HepG2 (cell line): ENCODE measurements around the gene RAC3. TPM values are rescaled to one million over a fixed set of nuclear protein-coding genes. Genes with fewer than 3 reads are reported as not detected.

Experiments
- AGO1 ChIP-seq: fragments of 200-400 bp; formaldehyde crosslinking; IDR thresholded peaks from 2 replicates; pipeline ENCODE4 v1.6.1; 2017; ENCODE audit warnings: mild to moderate bottlenecking, low read depth, low read length, moderate library complexity; ENCODE audit not compliant: poor library complexity, severe bottlenecking
- ATF7 ChIP-seq, 2 experiments: fragments of 450-650 bp in 1 of 2; sonication (generic) in 1 of 2; formaldehyde crosslinking in 1 of 2; IDR thresholded peaks; 2 replicates each; pipeline versions ENCODE4 v1.4.0 to v1.6.1; 2016 to 2020; ENCODE audit warnings: antibody characterized with exemption in 1 of 2, mild to moderate bottlenecking in 1 of 2, missing genetic modification reagents in 1 of 2
- BHLHE40 ChIP-seq: IDR thresholded peaks from 2 replicates; pipeline ENCODE4 v1.6.1; 2011; ENCODE audit warnings: low read length, improper control_type of control experiment
- CHD4 ChIP-seq: fragments of 200-600 bp; sonication (generic); IDR thresholded peaks from 2 replicates; pipeline ENCODE4 v1.7.0; 2017; ENCODE audit warnings: mild to moderate bottlenecking, low read length, borderline replicate concordance
- ELF1 ChIP-seq: sonication (generic); formaldehyde crosslinking; IDR thresholded peaks from 2 replicates; pipeline ENCODE4 v1.4.0; 2020; ENCODE audit warnings: missing genetic modification reagents
- FLYWCH1 ChIP-seq: sonication (generic); formaldehyde crosslinking; IDR thresholded peaks from 2 replicates; pipeline ENCODE4 v1.8.1; 2023; ENCODE audit warnings: mild to moderate bottlenecking, missing genetic modification reagents
- GATA4 ChIP-seq: sonication (generic); IDR thresholded peaks from 2 replicates; pipeline ENCODE4 v1.6.1; 2016; ENCODE audit warnings: antibody characterized with exemption, low read depth, borderline replicate concordance
- JUNB ChIP-seq: sonication (generic); formaldehyde crosslinking; IDR thresholded peaks from 2 replicates; pipeline ENCODE4 v1.8.0; 2022; ENCODE audit warnings: missing genetic modification reagents, mild to moderate bottlenecking, borderline replicate concordance
- KDM5B ChIP-seq: sonication (generic); formaldehyde crosslinking; IDR thresholded peaks from 2 replicates; pipeline ENCODE4 v1.4.0; 2020; ENCODE audit warnings: missing genetic modification reagents, mild to moderate bottlenecking, borderline replicate concordance
- KLF6 ChIP-seq: IDR thresholded peaks from 2 replicates; pipeline ENCODE4 v1.8.0; 2016; ENCODE audit warnings: missing biosample characterization, missing genetic modification reagents
- NR3C1 ChIP-seq: sonication (generic); formaldehyde crosslinking; IDR thresholded peaks from 2 replicates; pipeline ENCODE4 v1.4.0; 2020; ENCODE audit warnings: missing genetic modification reagents
- PTBP1 ChIP-seq: fragments of 200-400 bp; formaldehyde crosslinking; IDR thresholded peaks from 2 replicates; pipeline ENCODE4 v1.6.1; 2018; ENCODE audit warnings: low read length, low read depth; ENCODE audit not compliant: poor library complexity, severe bottlenecking
- RFX3 ChIP-seq: IDR thresholded peaks from 2 replicates; pipeline ENCODE4 v1.6.1; 2016; ENCODE audit warnings: missing biosample characterization, missing genetic modification reagents
- SMYD3 ChIP-seq: sonication (generic); formaldehyde crosslinking; IDR thresholded peaks from 2 replicates; pipeline ENCODE4 v1.8.1; 2023; ENCODE audit warnings: mild to moderate bottlenecking, missing genetic modification reagents
- TSC22D2 ChIP-seq: sonication (generic); formaldehyde crosslinking; IDR thresholded peaks from 2 replicates; pipeline ENCODE4 v1.5.1; 2020; ENCODE audit warnings: missing genetic modification reagents, mild to moderate bottlenecking, borderline replicate concordance
- ZFP90 ChIP-seq: sonication (generic); formaldehyde crosslinking; IDR thresholded peaks from 2 replicates; pipeline ENCODE4 v1.8.0; 2022; ENCODE audit warnings: missing genetic modification reagents, mild to moderate bottlenecking, inconsistent platforms, borderline replicate concordance
- ZNF264 ChIP-seq: sonication (generic); formaldehyde crosslinking; IDR thresholded peaks from 2 replicates; pipeline ENCODE4 v1.4.0; 2020; ENCODE audit warnings: missing genetic modification reagents
- ZNF468 ChIP-seq: sonication (generic); formaldehyde crosslinking; IDR thresholded peaks from 2 replicates; pipeline ENCODE4 v1.8.0; 2022; ENCODE audit warnings: mild to moderate bottlenecking, moderate library complexity, missing genetic modification reagents
- ZNF841 ChIP-seq: sonication (generic); formaldehyde crosslinking; IDR thresholded peaks from 2 replicates; pipeline ENCODE4 v1.8.1; 2023; ENCODE audit warnings: missing genetic modification reagents, borderline replicate concordance
- ZNF883 ChIP-seq: sonication (generic); formaldehyde crosslinking; IDR thresholded peaks from 2 replicates; pipeline ENCODE4 v1.5.1; 2020; ENCODE audit warnings: mild to moderate bottlenecking, missing genetic modification reagents; ENCODE audit errors: not compliant biosample characterization
- polyA plus RNA-seq, 8 experiments: library from polyadenylated mRNA; depleted of rRNA in 3 of 8; stranded (reverse) in 7 of 8; unstranded in 1 of 8; fragments of >200 nt; fragmentation: Illumina TruSeq in 4 of 8; extraction: Trizol in 4 of 8; gene quantifications; 2 replicates each; pipeline versions ENCODE4 v1.2.1 to v1.2.3, GENCODE V29; 2011 to 2016; ENCODE audit warnings: low read depth in 4 of 8, missing spikeins in 1 of 8, mixed read lengths in 1 of 8; ENCODE audit not compliant: insufficient read depth in 1 of 8
- total RNA-seq, 5 experiments: library from RNA; depleted of rRNA; stranded (reverse); fragments of >200 nt; fragmentation: Illumina TruSeq; extraction: Trizol; gene quantifications; 2 replicates each; pipeline ENCODE4 v1.2.3, GENCODE V29; 2016; ENCODE audit warnings: low read depth in 1 of 5
- TF ChIP-seq, protein P1 (sequence below): sonication (generic); formaldehyde crosslinking; IDR thresholded peaks from 2 replicates; pipeline ENCODE4 v1.9.0; 2021; ENCODE audit warnings: missing genetic modification reagents, mild to moderate bottlenecking, borderline replicate concordance
- TF ChIP-seq, protein P2 (sequence below): IDR thresholded peaks from 2 replicates; pipeline ENCODE4 v1.6.1; 2016; ENCODE audit warnings: mild to moderate bottlenecking, missing biosample characterization, missing genetic modification reagents
- TF ChIP-seq, protein P3 (sequence below), 2 experiments: sonication (generic) in 1 of 2; formaldehyde crosslinking in 1 of 2; IDR thresholded peaks; 2 replicates each; pipeline versions ENCODE4 v1.5.1 to v1.6.1; 2011 to 2020; ENCODE audit warnings: borderline replicate concordance in 1 of 2, low read depth in 1 of 2, low read length in 1 of 2, mild to moderate bottlenecking in 1 of 2, missing genetic modification reagents in 1 of 2, moderate library complexity in 1 of 2
- TF ChIP-seq, protein P4 (sequence below): sonication (generic); formaldehyde crosslinking; IDR thresholded peaks from 2 replicates; pipeline ENCODE4 v1.8.0; 2022; ENCODE audit warnings: mild to moderate bottlenecking, missing genetic modification reagents

The RAC3 gene
- total and polyA plus RNA-seq, 2 of the 13 experiments (the other 11 are each of a cell fraction or from before 2014, with no cell fraction given): 10.5 to 21.3 TPM

DNA sequence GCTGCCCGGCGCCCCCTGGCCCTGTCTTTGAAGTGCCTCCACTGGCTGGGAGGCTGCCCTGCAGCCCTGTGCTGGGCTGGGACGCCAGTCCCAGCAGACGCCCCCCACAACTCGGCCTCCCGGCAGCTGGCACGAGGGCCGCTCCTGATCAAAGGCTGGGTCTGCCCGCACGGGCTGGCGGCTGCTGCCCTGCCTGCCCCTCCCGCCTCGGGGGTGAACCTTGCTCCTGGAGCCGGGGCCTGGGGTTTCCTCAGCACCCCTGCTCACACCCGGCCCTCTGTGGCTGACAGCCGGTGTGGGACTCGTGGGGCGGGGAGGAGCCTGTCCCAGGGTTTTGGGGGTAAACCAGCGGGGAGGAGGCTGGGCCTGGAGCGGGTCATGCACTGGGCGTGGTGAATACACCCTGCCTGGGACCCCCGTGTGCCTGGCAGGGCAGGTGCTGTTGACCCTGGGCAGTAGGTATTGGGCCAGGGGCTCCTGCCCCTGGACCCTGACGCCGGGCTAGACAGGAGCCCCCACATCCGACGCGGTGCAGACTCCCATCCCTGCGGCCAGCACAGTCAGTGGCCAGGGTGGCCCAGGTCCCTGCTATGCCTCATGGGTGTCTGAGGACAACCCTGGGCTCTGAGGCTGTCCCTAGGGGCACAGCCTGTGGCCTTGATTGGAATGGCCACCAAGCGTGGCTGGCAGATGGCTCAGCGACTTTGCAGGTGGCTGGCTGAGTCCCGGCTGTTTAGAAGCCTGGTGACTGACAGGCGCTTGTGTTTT is 30.5 kb upstream of the RAC3 start (continued):
- TF ChIP-seq ELF1 (peak; percentile 82), FLYWCH1 (CRISPR knock-in tag) (no peak; the same call in 1 of the 2 replicates), TSC22D2 (CRISPR knock-in tag) (peak; percentile 80; the same call in 1 of the 2 replicates), JUNB (CRISPR knock-in tag) (no peak; the same call in 1 of the 2 replicates), BHLHE40 (peak; percentile 100), ZFP90 (CRISPR knock-in tag) (peak; percentile 40; the same call in 1 of the 2 replicates), GATA4 (peak; percentile 70), CHD4 (no peak; the same call in 1 of the 2 replicates), PTBP1 (peak; percentile 37), ZNF264 (CRISPR knock-in tag) (peak; percentile 92), KLF6 (peak; percentile 89), ATF7 (IDR thresholded peaks at IDR 0.05) (no peak), ATF7 (CRISPR knock-in tag; IDR thresholded peaks at IDR 0.05) (no peak; the same call in none of the 2 replicates), SMYD3 (CRISPR knock-in tag) (peak; percentile 81; the same call in 1 of the 2 replicates), ZNF883 (CRISPR knock-in tag) (peak; percentile 29), ZNF841 (CRISPR knock-in tag) (peak; percentile 85), AGO1 (peak; percentile 58), RFX3 (CRISPR knock-in tag) (no peak), NR3C1 (CRISPR knock-in tag) (peak; percentile 58; the same call in 1 of the 2 replicates), ZNF468 (0 out of 2 replicates have a peak, but pooled peaks have one; percentile 8), KDM5B (peak; percentile 85)
- TF ChIP-seq, protein P1, sequence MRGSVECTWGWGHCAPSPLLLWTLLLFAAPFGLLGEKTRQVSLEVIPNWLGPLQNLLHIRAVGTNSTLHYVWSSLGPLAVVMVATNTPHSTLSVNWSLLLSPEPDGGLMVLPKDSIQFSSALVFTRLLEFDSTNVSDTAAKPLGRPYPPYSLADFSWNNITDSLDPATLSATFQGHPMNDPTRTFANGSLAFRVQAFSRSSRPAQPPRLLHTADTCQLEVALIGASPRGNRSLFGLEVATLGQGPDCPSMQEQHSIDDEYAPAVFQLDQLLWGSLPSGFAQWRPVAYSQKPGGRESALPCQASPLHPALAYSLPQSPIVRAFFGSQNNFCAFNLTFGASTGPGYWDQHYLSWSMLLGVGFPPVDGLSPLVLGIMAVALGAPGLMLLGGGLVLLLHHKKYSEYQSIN: no peak
- TF ChIP-seq, protein P2, sequence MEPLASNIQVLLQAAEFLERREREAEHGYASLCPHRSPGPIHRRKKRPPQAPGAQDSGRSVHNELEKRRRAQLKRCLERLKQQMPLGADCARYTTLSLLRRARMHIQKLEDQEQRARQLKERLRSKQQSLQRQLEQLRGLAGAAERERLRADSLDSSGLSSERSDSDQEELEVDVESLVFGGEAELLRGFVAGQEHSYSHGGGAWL (CRISPR knock-in tag): peak; percentile 69; the same call in 1 of the 2 replicates
- TF ChIP-seq, protein P3, sequence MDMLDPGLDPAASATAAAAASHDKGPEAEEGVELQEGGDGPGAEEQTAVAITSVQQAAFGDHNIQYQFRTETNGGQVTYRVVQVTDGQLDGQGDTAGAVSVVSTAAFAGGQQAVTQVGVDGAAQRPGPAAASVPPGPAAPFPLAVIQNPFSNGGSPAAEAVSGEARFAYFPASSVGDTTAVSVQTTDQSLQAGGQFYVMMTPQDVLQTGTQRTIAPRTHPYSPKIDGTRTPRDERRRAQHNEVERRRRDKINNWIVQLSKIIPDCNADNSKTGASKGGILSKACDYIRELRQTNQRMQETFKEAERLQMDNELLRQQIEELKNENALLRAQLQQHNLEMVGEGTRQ (IDR thresholded peaks at IDR 0.05; ENCODE audit: low read depth, low read length): no peak
- TF ChIP-seq, protein P3 (CRISPR knock-in tag; IDR thresholded peaks at IDR 0.05; ENCODE audit: borderline replicate concordance): no peak
- TF ChIP-seq, protein P4, sequence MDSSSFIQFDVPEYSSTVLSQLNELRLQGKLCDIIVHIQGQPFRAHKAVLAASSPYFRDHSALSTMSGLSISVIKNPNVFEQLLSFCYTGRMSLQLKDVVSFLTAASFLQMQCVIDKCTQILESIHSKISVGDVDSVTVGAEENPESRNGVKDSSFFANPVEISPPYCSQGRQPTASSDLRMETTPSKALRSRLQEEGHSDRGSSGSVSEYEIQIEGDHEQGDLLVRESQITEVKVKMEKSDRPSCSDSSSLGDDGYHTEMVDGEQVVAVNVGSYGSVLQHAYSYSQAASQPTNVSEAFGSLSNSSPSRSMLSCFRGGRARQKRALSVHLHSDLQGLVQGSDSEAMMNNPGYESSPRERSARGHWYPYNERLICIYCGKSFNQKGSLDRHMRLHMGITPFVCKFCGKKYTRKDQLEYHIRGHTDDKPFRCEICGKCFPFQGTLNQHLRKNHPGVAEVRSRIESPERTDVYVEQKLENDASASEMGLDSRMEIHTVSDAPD: peak; percentile 79; the same call in 1 of the 2 replicates
